HepG2 (cell line): Measurements from ENCODE around the gene KCNMB2. TPM values are rescaled to one million over a fixed set of nuclear protein-coding genes. Genes with fewer than 3 reads are reported as not detected.

ENCODE experiments used
- ATAC-seq: fragments of 200-7000 bp; cut with Tn5 transposase; 3 replicates; pipeline ENCODE4 v1.9.1; 2020; ENCODE audit warnings: mild to moderate bottlenecking, moderate library complexity
- BruUV-seq: library from RNA; stranded (reverse); fragments of 400-500 nt; replicated peaks from 2 replicates; lab custom pipeline; 2021; lab: Mats Ljungman, UMichigan
- CTCF ChIA-PET: fragments of 300-600 bp; formaldehyde crosslinking; extraction: SDS; loops from one replicate; lab custom pipeline; 2021; ENCODE audit warnings: low total read pairs, inconsistent platforms, low intra/inter-chr PET ratio; lab: Yijun Ruan, JAX
- POLR2A ChIA-PET: fragments of 350-600 bp; sonication (Branson Sonifier 250); formaldehyde crosslinking; loops from one replicate; lab custom pipeline; 2020; ENCODE audit warnings: antibody characterized with exemption, inconsistent platforms; lab: Yijun Ruan, JAX
- DNase-seq: peaks from one replicate; pipeline ENCODE4 v3.0.0-alpha.2; 2015; ENCODE audit warnings: low spot score
- FAIRE-seq: peaks from 3 replicates; lab custom pipeline; 2011; peaks lifted over from hg19 to GRCh38; lab: Jason Lieb, UNC
- H2AFZ ChIP-seq: one replicate; pipeline ENCODE4 v1.6.1; 2011; ENCODE audit warnings: low read length, inconsistent platforms
- H3K27ac ChIP-seq: fragments of 300-600 bp; 3 replicates; pipeline ENCODE4 v1.8.0; 2011; ENCODE audit warnings: mixed run types, mild to moderate bottlenecking, mixed read lengths, low read length, inconsistent platforms; ENCODE audit not compliant: insufficient read depth; ENCODE audit errors: extremely low read length
- H3K27me3 ChIP-seq, 2 experiments: fragments of 200-600 bp in 1 of 2; 2 replicates in 1 of 2; 3 replicates in 1 of 2; pipeline versions ENCODE4 v1.6.0 to v1.8.0; 2011; ENCODE audit warnings: low read length in 2 of 2, mild to moderate bottlenecking in 2 of 2, moderate library complexity in 2 of 2, inconsistent platforms in 1 of 2; ENCODE audit not compliant: insufficient read depth in 2 of 2, control insufficient read depth in 1 of 2
- H3K36me3 ChIP-seq, 2 experiments: fragments of 200-600 bp in 1 of 2; replicated peaks in 1 of 2; 2 replicates in 1 of 2; 3 replicates in 1 of 2; pipeline versions ENCODE4 v1.5.1 to v1.8.0; 2011; ENCODE audit warnings: low read length in 2 of 2, inconsistent platforms in 1 of 2; ENCODE audit not compliant: insufficient read depth in 2 of 2, control insufficient read depth in 1 of 2
- H3K4me1 ChIP-seq: 2 replicates; pipeline ENCODE4 v1.5.1; 2012; ENCODE audit warnings: low read length, inconsistent platforms; ENCODE audit not compliant: insufficient read depth
- H3K4me2 ChIP-seq: 2 replicates; pipeline ENCODE4 v1.6.0; 2011; ENCODE audit warnings: low read depth, low read length, inconsistent platforms
- H3K4me3 ChIP-seq, 3 experiments: fragments of 200-600 bp in 1 of 3; sonication (generic), shearing (Covaris generic) in 1 of 3; replicated peaks in 1 of 3; 2 replicates each; pipeline ENCODE4 v1.5.1; 2011 to 2016; ENCODE audit warnings: low read length in 3 of 3, inconsistent platforms in 2 of 3, low read depth in 2 of 3, mild to moderate bottlenecking in 2 of 3, control low read depth in 1 of 3, mixed read lengths in 1 of 3; ENCODE audit not compliant: insufficient read depth in 1 of 3
- H3K79me2 ChIP-seq: one replicate; pipeline ENCODE4 v1.6.1; 2011; ENCODE audit warnings: low read length, inconsistent platforms; ENCODE audit not compliant: insufficient read depth
- H3K9ac ChIP-seq: 2 replicates; pipeline ENCODE4 v1.6.0; 2011; ENCODE audit warnings: mild to moderate bottlenecking, low read depth, low read length, inconsistent platforms; ENCODE audit not compliant: insufficient read depth
- H3K9me3 ChIP-seq: 2 replicates; pipeline ENCODE4 v1.5.1; 2012; ENCODE audit warnings: mild to moderate bottlenecking, low read length
- H4K20me1 ChIP-seq: 2 replicates; pipeline ENCODE4 v1.6.0; 2011; ENCODE audit warnings: inconsistent platforms, mild to moderate bottlenecking, low read length, moderate library complexity; ENCODE audit not compliant: insufficient read depth
- ATRX ChIP-seq: sonication (generic); formaldehyde crosslinking; IDR thresholded peaks from 2 replicates; pipeline ENCODE4 v1.4.0; 2020; ENCODE audit warnings: missing genetic modification reagents, borderline replicate concordance
- CHD4 ChIP-seq: fragments of 200-600 bp; sonication (generic); IDR thresholded peaks from 2 replicates; pipeline ENCODE4 v1.7.0; 2017; ENCODE audit warnings: mild to moderate bottlenecking, low read length, borderline replicate concordance
- DMTF1 ChIP-seq: sonication (generic); formaldehyde crosslinking; IDR thresholded peaks from 2 replicates; pipeline ENCODE4 v1.4.0; 2020; ENCODE audit warnings: mild to moderate bottlenecking, missing genetic modification reagents
- MIER2 ChIP-seq: IDR thresholded peaks from 2 replicates; pipeline ENCODE4 v1.6.1; 2016; ENCODE audit warnings: missing biosample characterization, missing genetic modification reagents
- REST ChIP-seq, 2 experiments: IDR thresholded peaks; 2 replicates each; pipeline ENCODE4 v1.6.1; 2011 to 2012; ENCODE audit warnings: low read length in 2 of 2, borderline replicate concordance in 1 of 2, low read depth in 1 of 2, mild to moderate bottlenecking in 1 of 2, moderate library complexity in 1 of 2
- SETDB1 ChIP-seq: sonication (generic); formaldehyde crosslinking; IDR thresholded peaks from 2 replicates; pipeline ENCODE4 v1.5.1; 2020; ENCODE audit warnings: missing genetic modification reagents, mild to moderate bottlenecking, borderline replicate concordance
- SIN3A ChIP-seq: IDR thresholded peaks from 2 replicates; pipeline ENCODE4 v1.6.1; 2011; ENCODE audit warnings: low read depth, mild to moderate bottlenecking, control low read depth, low read length, borderline replicate concordance
- TOPORS ChIP-seq: sonication (generic); formaldehyde crosslinking; IDR thresholded peaks from 2 replicates; pipeline ENCODE4 v1.8.0; 2023; ENCODE audit warnings: mild to moderate bottlenecking, missing genetic modification reagents
- ZBTB14 ChIP-seq: sonication (generic); formaldehyde crosslinking; IDR thresholded peaks from 2 replicates; pipeline ENCODE4 v1.4.0; 2020; ENCODE audit warnings: missing genetic modification reagents
- ZNF564 ChIP-seq: sonication (generic); formaldehyde crosslinking; IDR thresholded peaks from 2 replicates; pipeline ENCODE4 v1.8.1; 2023; ENCODE audit warnings: mild to moderate bottlenecking, missing genetic modification reagents
- ZNF580 ChIP-seq: IDR thresholded peaks from 2 replicates; pipeline ENCODE4 v1.6.1; 2016; ENCODE audit warnings: low read depth, borderline replicate concordance
- WGBS: methylation state at CpG from one replicate; pipeline ENCODE4 v1.1.6; 2017; ENCODE audit warnings: low lambda C conversion rate; 5-methylcytosine and 5-hydroxymethylcytosine counted together
- in situ Hi-C: cut with HindIII; loops from 2 replicates; pipeline ENCODE4 v1.10.0; 2017; ENCODE audit warnings: low pct_unique_long_range_greater_than_20kb; ENCODE audit not compliant: extremely low pct_ligation_motif_present
- intact Hi-C: fragments of 100-400 bp; cut with micrococcal nuclease; formaldehyde crosslinking; loops from one replicate; pipeline ENCODE4 v1.10.0; 2022; ENCODE audit not compliant: unreplicated experiment
- polyA plus RNA-seq, 8 experiments: library from polyadenylated mRNA; depleted of rRNA in 3 of 8; stranded (reverse) in 7 of 8; unstranded in 1 of 8; fragments of >200 nt; fragmentation: Illumina TruSeq in 4 of 8; extraction: Trizol in 4 of 8; gene quantifications; 2 replicates each; pipeline versions ENCODE4 v1.2.1 to v1.2.3, GENCODE V29; 2011 to 2016; ENCODE audit warnings: low read depth in 4 of 8, missing spikeins in 1 of 8, mixed read lengths in 1 of 8; ENCODE audit not compliant: insufficient read depth in 1 of 8
- total RNA-seq, 5 experiments: library from RNA; depleted of rRNA; stranded (reverse); fragments of >200 nt; fragmentation: Illumina TruSeq; extraction: Trizol; gene quantifications; 2 replicates each; pipeline ENCODE4 v1.2.3, GENCODE V29; 2016; ENCODE audit warnings: low read depth in 1 of 5

Gene KCNMB2
- total and polyA plus RNA-seq, 2 of the 13 experiments (the other 11 are each of a cell fraction or from before 2014, with no cell fraction given) = not detected

- no peak for TF ChIP-seq ZBTB14 (CRISPR knock-in tag)
- no peak for TF ChIP-seq CHD4
- no peak for TF ChIP-seq ATRX (CRISPR knock-in tag)
- TF ChIP-seq SETDB1 (CRISPR knock-in tag) = no peak
- TF ChIP-seq SIN3A = no peak
- TF ChIP-seq DMTF1 = no peak
- no peak for TF ChIP-seq TOPORS (CRISPR knock-in tag)
- TF ChIP-seq ZNF564 (CRISPR knock-in tag) = no peak
- TF ChIP-seq, all 625 proteins: peak for 0
Measured at GRCh38 chr3:178686826-178687225, 150.6 kb downstream of the KCNMB2 start (continued).

GRCh38 chr3:178690571-178690970 is 154.3 kb downstream of the KCNMB2 start:
- 0% methylated on average over 2 of the region's 2 CpGs for WGBS
- ATAC-seq (no peak), DNase-seq (no peak), FAIRE-seq (no peak)
- no peak overlapping the region for H3K9ac ChIP-seq
- H3K4me3 ChIP-seq = no peak overlapping the region
- in situ Hi-C loops = no loop called here
- no TSS peak for BruUV-seq
- ChIA-PET CTCF (no interaction called here), POLR2A (no interaction called here)
- no peak overlapping the region for H3K27ac ChIP-seq
- TF ChIP-seq ZNF580 (no peak), MIER2 (CRISPR knock-in tag) (0 out of 2 replicates have a peak, but pooled peaks have one; percentile 64), REST (IDR thresholded peaks at IDR 0.05; ENCODE audit: borderline replicate concordance in 1 of 2, low read depth in 1 of 2, low read length in 2 of 2) (peak in 1 of 2 experiments; percentile 85; a peak in 2 of 4 replicates)
- peaks cover 18% of the 10 kb centered on the region for H3K9me3 ChIP-seq
- no peaks in the 10 kb centered on the region for H3K27me3 ChIP-seq
- no peaks in the 10 kb centered on the region for H3K36me3 ChIP-seq
- intact Hi-C loops = no loop called here
- no peaks in the 10 kb centered on the region for H3K79me2 ChIP-seq
- H2AFZ ChIP-seq = no peak overlapping the region
- H4K20me1 ChIP-seq = no peaks in the 10 kb centered on the region
- H3K4me1 ChIP-seq = no peaks in the 10 kb centered on the region
- no peak overlapping the region for H3K4me2 ChIP-seq
